SIG-M5 (cell line): ENCODE measurements around the gene LRP1.
"Not testable (repeated sequence)": the region's sequence is repeated elsewhere in the genome, so short reads cannot be mapped to it uniquely, and the experiment has no call there.

ENCODE experiments used
- DNase-seq: peaks from one replicate; lab custom pipeline; 2025; lab: John Stamatoyannopoulos, UW

Gene LRP1

GRCh38 chr12:57112492-57113294 is 15.6 kb upstream of the LRP1 start:
- DNase-seq: no peak

GRCh38 chr12:57116580-57117281 is 11.6 kb upstream of the LRP1 start:
- no peak for DNase-seq

- no peak for DNase-seq
Observed at GRCh38 chr12:57118711-57119271, 9.5 kb upstream of the LRP1 start.

GRCh38 chr12:57119294-57120085 is 8.8 kb upstream of the LRP1 start:
- no peak for DNase-seq

GRCh38 chr12:57120718-57121117 is 7.6 kb upstream of the LRP1 start:
- DNase-seq: not testable (repeated sequence)

DNA sequence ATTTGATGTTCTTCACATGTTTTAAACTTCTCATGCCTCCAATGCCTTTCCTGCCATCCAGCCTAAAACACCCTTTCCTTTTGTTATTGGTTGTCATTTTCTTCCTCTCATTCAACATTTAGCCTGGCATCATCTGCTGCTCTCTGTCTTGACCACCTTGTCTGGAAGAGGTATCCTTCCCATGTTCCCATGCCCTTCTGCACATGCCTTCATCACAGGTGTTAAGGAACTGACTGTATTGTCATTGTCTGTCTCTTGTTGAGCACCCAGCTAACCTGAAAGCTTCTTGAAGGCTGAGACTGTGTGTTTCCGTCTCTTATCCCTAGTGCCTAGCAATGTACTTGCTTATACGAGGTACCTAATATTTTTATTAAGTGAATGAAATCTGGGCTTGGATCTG is 4.5 kb upstream of the LRP1 start:
- DNase-seq: no peak

GRCh38 chr12:57124261-57124877 is 3.9 kb upstream of the LRP1 start:
- DNase-seq: no peak

DNA sequence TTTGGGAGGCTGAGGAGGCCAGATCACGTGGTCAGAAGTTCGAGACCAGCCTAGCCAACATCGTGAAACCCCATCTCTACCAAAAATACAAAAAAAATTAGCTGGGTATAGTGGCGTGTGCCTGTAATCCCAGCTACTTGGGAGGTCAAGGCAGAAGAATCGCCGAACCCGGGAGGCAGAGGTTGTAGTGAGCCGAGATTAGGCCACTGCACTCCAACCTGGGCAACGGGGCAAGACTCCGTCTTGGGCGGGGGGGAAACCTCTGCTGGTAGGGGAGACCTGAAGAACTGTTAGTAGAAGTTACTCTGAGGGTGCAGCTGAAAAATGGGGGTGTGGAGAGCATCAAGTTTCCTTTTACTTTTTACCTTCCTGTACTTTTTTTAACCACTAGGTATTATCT is 2.2 kb upstream of the LRP1 start:
- no peak for DNase-seq

GRCh38 chr12:57126561-57126960 is 1.7 kb upstream of the LRP1 start:
- DNase-seq: no peak

DNA sequence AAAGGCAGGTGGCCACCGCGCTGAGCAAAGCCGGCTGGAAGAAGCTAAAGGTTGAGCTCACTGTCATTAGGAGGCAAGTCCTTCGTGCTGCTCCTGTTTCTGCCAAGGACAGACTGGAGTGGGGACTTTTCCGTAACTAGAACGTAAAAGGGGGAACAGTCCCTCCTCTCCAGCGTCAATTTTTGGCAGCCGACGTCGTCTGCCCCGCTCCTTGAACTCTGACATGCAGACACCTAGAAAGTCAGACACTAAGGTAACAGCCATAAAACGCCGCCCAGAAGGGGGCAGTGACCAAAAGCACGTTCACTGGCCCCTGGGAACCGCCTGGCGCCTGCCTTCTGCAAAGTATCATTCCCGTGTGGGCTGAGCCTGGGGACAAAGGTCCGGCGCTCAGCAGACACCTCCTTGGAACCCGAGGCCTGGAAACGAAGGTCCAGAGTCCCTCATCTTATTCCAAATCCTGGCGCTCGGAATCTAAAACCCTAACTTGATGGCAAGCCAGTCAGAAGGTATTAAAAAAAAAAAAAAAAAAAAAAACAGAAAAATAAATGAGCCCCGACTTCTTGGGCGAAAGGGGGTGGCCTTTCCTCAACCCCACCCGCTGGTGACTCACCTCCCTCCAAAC is 1.1 kb upstream of the LRP1 start:
- no peak for DNase-seq

DNA sequence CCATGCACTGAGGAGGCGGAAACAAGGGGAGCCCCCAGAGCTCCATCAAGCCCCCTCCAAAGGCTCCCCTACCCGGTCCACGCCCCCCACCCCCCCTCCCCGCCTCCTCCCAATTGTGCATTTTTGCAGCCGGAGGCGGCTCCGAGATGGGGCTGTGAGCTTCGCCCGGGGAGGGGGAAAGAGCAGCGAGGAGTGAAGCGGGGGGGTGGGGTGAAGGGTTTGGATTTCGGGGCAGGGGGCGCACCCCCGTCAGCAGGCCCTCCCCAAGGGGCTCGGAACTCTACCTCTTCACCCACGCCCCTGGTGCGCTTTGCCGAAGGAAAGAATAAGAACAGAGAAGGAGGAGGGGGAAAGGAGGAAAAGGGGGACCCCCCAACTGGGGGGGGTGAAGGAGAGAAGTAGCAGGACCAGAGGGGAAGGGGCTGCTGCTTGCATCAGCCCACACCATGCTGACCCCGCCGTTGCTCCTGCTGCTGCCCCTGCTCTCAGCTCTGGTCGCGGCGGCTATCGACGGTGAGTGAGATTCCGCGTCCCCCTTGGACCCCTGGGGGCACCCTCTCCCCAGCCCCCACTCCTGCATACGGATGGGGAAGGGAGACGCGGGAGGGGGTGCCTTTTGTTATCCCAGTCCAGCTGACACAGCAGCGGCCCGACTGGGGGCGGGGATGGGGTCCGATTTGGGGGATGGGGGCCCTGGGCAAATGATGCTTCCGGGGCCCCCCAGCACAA is 400 bp downstream of the LRP1 start:
- no peak for DNase-seq

DNA sequence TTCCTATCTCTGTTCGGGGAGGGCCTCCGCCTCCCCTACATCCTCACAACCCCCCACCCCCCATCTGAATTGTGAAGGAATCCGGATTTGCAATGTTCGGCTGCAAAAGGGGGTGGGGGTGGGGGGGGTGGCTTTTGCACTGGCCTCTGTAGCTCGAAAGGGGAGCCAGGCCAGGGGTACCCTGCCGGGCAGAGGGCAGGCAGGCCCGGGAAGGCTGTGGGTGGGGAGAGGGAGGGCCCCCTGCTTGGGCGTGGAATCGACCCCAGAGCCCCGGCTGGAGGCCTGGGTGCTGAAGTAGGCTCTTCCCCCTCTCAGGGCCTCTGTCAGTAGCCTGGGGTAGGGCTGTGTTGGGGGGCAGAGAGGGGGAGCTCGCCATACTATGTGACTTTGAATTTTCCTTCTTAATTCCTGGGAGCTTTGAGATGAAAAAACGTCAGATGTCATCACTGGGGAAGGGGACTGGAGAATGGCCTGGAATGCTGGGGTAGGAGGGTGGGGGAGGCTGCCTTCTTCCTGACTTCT is 1.1 kb downstream of the LRP1 start:
- no peak for DNase-seq

GRCh38 chr12:57129889-57130288 is 1.6 kb downstream of the LRP1 start:
- DNase-seq: peak; percentile 40

DNA sequence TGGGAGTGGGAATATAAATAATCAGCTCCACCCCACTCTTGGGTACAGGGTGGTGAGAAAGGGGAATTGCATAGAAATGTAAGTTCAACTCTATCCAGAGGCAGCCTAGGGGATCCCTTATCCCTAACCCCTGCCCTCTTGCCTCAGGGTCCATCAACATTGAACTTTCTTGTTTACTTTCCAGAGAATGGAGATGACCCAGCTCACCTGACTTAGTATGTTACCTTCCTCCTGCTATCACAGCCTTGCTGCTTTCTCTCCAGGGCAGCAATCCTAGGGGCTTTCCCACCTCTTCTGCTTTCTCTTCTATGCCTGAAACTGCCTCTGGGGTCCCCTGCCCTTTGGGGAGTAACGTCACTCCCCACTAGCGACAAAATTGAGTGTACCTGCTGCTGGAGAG is 2.7 kb downstream of the LRP1 start:
- DNase-seq: no peak

DNA sequence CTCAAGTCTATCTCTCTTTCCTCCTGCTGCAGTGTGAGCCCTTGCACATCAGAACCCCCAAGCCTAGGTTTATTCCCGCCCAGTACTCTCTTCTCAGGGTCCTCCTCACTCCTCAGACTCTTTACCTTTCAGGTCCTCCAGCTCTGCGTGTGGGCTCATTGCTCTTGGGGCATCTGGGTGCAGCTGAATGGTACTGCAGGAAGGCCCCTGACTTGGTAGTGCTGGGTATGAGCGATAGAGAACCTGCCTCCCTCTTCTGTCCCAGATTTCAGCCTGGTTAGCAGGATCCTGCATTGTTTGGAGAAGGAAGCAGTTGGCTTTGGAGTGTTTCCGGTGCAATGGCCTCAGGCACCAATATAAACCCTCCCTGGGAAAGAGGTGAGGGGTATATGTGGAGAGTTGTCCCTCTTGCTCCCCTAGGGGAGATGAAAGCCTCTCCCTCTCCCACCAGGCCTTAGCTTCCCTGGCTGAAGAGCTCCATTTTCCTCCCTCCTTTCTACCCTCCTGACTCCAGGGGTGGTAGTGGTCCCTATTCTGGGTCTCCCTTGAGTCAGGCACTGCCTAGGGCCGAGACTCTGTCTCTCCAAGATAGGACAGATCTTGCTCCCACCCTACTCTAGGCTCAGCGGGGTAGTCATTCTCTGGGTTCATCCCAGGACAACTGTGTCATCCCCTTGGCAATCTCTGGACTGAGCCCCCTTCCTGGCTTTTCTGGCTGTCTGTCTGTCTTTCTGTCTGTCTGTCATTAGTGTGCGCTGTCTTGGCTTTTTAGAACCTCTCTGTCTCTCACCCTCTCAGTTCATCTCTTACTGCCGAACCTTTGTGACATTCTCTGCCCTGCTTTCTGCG is 3.8 kb downstream of the LRP1 start:
- no peak for DNase-seq

GRCh38 chr12:57133013-57133569 is 4.8 kb downstream of the LRP1 start:
- DNase-seq: no peak

GRCh38 chr12:57133916-57134315 is 5.6 kb downstream of the LRP1 start:
- DNase-seq: no peak

DNA sequence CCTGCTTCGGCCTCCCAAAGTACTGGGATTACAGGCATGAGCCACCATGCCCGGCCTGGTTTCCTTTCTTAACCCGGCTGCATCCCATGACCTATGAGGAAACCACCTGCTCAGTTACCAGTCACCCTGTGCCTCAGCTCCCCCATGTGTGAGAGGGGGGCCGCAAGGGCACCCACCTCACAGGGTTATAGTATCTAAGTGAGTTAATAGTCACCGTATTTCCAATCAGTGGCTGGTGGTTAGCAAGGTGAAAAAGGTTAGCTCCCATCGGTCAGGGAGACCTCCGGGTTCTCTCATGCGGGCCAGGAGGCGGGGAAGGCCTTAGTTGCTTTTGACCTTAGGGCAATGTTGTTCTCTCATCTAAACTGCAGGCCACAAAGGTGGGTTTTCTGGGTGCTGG is 6.7 kb downstream of the LRP1 start:
- no peak for DNase-seq
